Karpas-422 (cell line): Measurements from ENCODE around the gene RBKS. TPM values are rescaled to one million over a fixed set of nuclear protein-coding genes. Genes with fewer than 3 reads are reported as not detected.
A peak's percentile ranks its signal among the peaks of the same experiment; 100 is the strongest.

ENCODE experiments used
- DNase-seq: peaks from one replicate; pipeline ENCODE4 v3.0.0-alpha.2; 2015
- H2AFZ ChIP-seq: fragments of 200-600 bp; sonication (generic); 2 replicates; pipeline ENCODE4 v1.6.1; 2014; ENCODE audit warnings: antibody characterized with exemption, low read length, mixed read lengths
- H3K27ac ChIP-seq: fragments of 200-600 bp; sonication (generic); 2 replicates; pipeline ENCODE4 v1.5.1; 2014; ENCODE audit warnings: mild to moderate bottlenecking, low read length, moderate library complexity
- H3K27me3 ChIP-seq: fragments of 200-600 bp; sonication (generic); 2 replicates; pipeline ENCODE4 v1.6.1; 2014; ENCODE audit warnings: low read length, mixed read lengths
- H3K36me3 ChIP-seq: fragments of 200-600 bp; sonication (generic); 2 replicates; pipeline ENCODE4 v1.6.1; 2014; ENCODE audit warnings: low read length, mixed read lengths; ENCODE audit not compliant: insufficient read depth
- H3K4me1 ChIP-seq: fragments of 200-600 bp; sonication (generic); 2 replicates; pipeline ENCODE4 v1.6.1; 2014; ENCODE audit warnings: mild to moderate bottlenecking, low read length, mixed read lengths
- H3K4me2 ChIP-seq: fragments of 200-600 bp; sonication (generic); 2 replicates; pipeline ENCODE4 v1.6.1; 2014; ENCODE audit warnings: low read length, low read depth, mild to moderate bottlenecking; ENCODE audit not compliant: poor library complexity, severe bottlenecking
- H3K4me3 ChIP-seq: fragments of 200-600 bp; sonication (generic); 2 replicates; pipeline ENCODE4 v1.5.1; 2014; ENCODE audit warnings: mild to moderate bottlenecking, antibody characterized with exemption, low read length, mixed read lengths
- H3K79me2 ChIP-seq: fragments of 200-600 bp; sonication (generic); 2 replicates; pipeline ENCODE4 v1.6.1; 2014; ENCODE audit warnings: mild to moderate bottlenecking, low read length, mixed read lengths
- H3K9ac ChIP-seq: fragments of 200-600 bp; sonication (generic); 2 replicates; pipeline ENCODE4 v1.6.0; 2014; ENCODE audit warnings: low read length
- H3K9me2 ChIP-seq: fragments of 200-600 bp; sonication (generic), shearing (Covaris generic); replicated peaks from 2 replicates; pipeline ENCODE4 v1.6.0; 2014; ENCODE audit warnings: mild to moderate bottlenecking, low read length, moderate library complexity; ENCODE audit not compliant: insufficient read depth
- H3K9me3 ChIP-seq: fragments of 300-700, 200-600 bp; sonication (generic); 2 replicates; pipeline ENCODE4 v1.6.1; 2014; ENCODE audit warnings: low read length, mixed read lengths
- H4K20me1 ChIP-seq: fragments of 200-600 bp; sonication (generic); 2 replicates; pipeline ENCODE4 v1.6.1; 2014; ENCODE audit warnings: mild to moderate bottlenecking, antibody characterized with exemption, low read length, low read depth; ENCODE audit not compliant: insufficient read depth
- total RNA-seq: library from RNA; depleted of rRNA; stranded (reverse); fragments of >200 nt; shearing (Covaris generic); gene quantifications from 2 replicates; pipeline ENCODE4 v1.2.3, GENCODE V29; 2014; ENCODE audit warnings: low replicate concordance

Gene RBKS
- total RNA-seq, 1 experiment from 2014 or later = 1.6 TPM

GRCh38 chr2:27903018-27903417 lies 12.8 kb upstream of the RBKS start:
- Histone ChIP-seq H3K4me3 (no peak overlapping the region), H3K4me2 (no peak overlapping the region), H3K27ac (no peak overlapping the region), H3K9ac (no peak overlapping the region), H4K20me1 (0 out of 2 replicates have a peak, but pooled peaks cover 5% of the 10 kb centered on the region), H2AFZ (no peak overlapping the region), H3K9me2 (no peaks in the 10 kb centered on the region), H3K79me2 (0 out of 2 replicates have a peak, but pooled peaks cover 3% of the 10 kb centered on the region), H3K4me1 (no peaks in the 10 kb centered on the region), H3K9me3 (no peaks in the 10 kb centered on the region), H3K27me3 (no peaks in the 10 kb centered on the region), H3K36me3 (peaks cover 6% of the 10 kb centered on the region; the same call in 1 of the 2 replicates)
- no peak for DNase-seq

DNA sequence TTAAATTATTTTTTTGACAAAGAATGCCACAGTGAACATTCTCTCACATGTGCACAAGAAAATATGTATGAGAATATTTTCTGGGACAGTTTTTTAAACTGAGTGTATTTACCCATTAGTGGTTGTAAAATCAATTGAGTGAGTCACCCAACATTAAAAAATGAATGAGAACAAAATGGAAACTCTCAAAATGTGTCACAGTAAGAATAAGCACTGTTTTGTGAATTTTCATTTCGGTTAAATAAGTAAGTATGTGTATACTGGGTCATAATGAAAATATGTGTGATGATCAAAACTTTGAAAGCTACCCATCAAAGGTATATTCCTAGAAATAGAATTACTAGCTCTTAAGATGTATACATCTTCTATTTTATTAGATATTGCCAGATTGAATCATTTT lies 11.9 kb upstream of the RBKS start:
- Histone ChIP-seq H3K4me1 (no peaks in the 10 kb centered on the region), H3K79me2 (0 out of 2 replicates have a peak, but pooled peaks cover 3% of the 10 kb centered on the region), H2AFZ (no peak overlapping the region), H3K9me3 (no peaks in the 10 kb centered on the region), H3K4me3 (no peak overlapping the region), H3K4me2 (no peak overlapping the region), H3K9me2 (no peaks in the 10 kb centered on the region), H3K36me3 (peaks cover 9% of the 10 kb centered on the region; the same call in 1 of the 2 replicates), H3K27me3 (no peaks in the 10 kb centered on the region), H3K27ac (no peak overlapping the region), H3K9ac (no peak overlapping the region), H4K20me1 (0 out of 2 replicates have a peak, but pooled peaks cover 5% of the 10 kb centered on the region)
- no peak for DNase-seq

GRCh38 chr2:27901234-27901633 lies 11.0 kb upstream of the RBKS start:
- H3K9me2 ChIP-seq = no peaks in the 10 kb centered on the region
- no peak overlapping the region for H2AFZ ChIP-seq
- no peaks in the 10 kb centered on the region for H3K27me3 ChIP-seq
- no peak overlapping the region for H3K9ac ChIP-seq
- DNase-seq = no peak
- 0 out of 2 replicates have a peak, but pooled peaks cover 5% of the 10 kb centered on the region for H4K20me1 ChIP-seq
- H3K36me3 ChIP-seq = peaks cover 9% of the 10 kb centered on the region; the same call in 1 of the 2 replicates
- H3K4me1 ChIP-seq = no peaks in the 10 kb centered on the region
- no peak overlapping the region for H3K4me2 ChIP-seq
- no peaks in the 10 kb centered on the region for H3K9me3 ChIP-seq
- no peak overlapping the region for H3K27ac ChIP-seq
- 0 out of 2 replicates have a peak, but pooled peaks cover 3% of the 10 kb centered on the region for H3K79me2 ChIP-seq
- no peak overlapping the region for H3K4me3 ChIP-seq

GRCh38 chr2:27897717-27898116 lies 7.5 kb upstream of the RBKS start:
- Histone ChIP-seq H2AFZ (no peak overlapping the region), H3K36me3 (peaks cover 9% of the 10 kb centered on the region; the same call in 1 of the 2 replicates), H3K27ac (no peak overlapping the region), H3K27me3 (no peaks in the 10 kb centered on the region), H3K4me3 (no peak overlapping the region), H4K20me1 (no peaks in the 10 kb centered on the region), H3K9ac (no peak overlapping the region), H3K79me2 (peaks cover 10% of the 10 kb centered on the region; the same call in 1 of the 2 replicates), H3K9me2 (no peaks in the 10 kb centered on the region), H3K9me3 (no peaks in the 10 kb centered on the region), H3K4me1 (no peaks in the 10 kb centered on the region; the same call in 1 of the 2 replicates), H3K4me2 (no peak overlapping the region)
- no peak for DNase-seq

GRCh38 chr2:27893006-27893405 lies 2.8 kb upstream of the RBKS start:
- Histone ChIP-seq H3K9me2 (no peaks in the 10 kb centered on the region), H3K4me2 (peak overlapping the region; percentile 98), H2AFZ (no peak overlapping the region), H3K27me3 (no peaks in the 10 kb centered on the region), H3K9ac (no peak overlapping the region), H4K20me1 (no peaks in the 10 kb centered on the region), H3K4me1 (peaks cover 30% of the 10 kb centered on the region), H3K36me3 (peaks cover 3% of the 10 kb centered on the region; the same call in 1 of the 2 replicates), H3K79me2 (peaks cover 26% of the 10 kb centered on the region), H3K27ac (no peak overlapping the region), H3K4me3 (no peak overlapping the region), H3K9me3 (no peaks in the 10 kb centered on the region)
- no peak for DNase-seq

GRCh38 chr2:27891673-27892105 lies 1.5 kb upstream of the RBKS start:
- Histone ChIP-seq H4K20me1 (no peaks in the 10 kb centered on the region), H3K27ac (no peak overlapping the region), H3K4me1 (peaks cover 33% of the 10 kb centered on the region), H3K4me2 (peak overlapping the region; percentile 98), H3K9me3 (no peaks in the 10 kb centered on the region), H3K79me2 (peaks cover 26% of the 10 kb centered on the region), H3K27me3 (no peaks in the 10 kb centered on the region), H3K9me2 (no peaks in the 10 kb centered on the region), H3K4me3 (peak overlapping the region; percentile 89), H2AFZ (peak overlapping the region; percentile 86; the same call in 1 of the 2 replicates), H3K9ac (peak overlapping the region; percentile 87), H3K36me3 (no peaks in the 10 kb centered on the region)
- no peak for DNase-seq

GRCh38 chr2:27890924-27891672 lies 911 bp upstream of the RBKS start:
- Histone ChIP-seq H3K36me3 (no peaks in the 10 kb centered on the region), H3K9me2 (no peaks in the 10 kb centered on the region), H3K4me3 (peak overlapping the region; percentile 89), H4K20me1 (no peaks in the 10 kb centered on the region), H3K4me2 (peak overlapping the region; percentile 98), H2AFZ (peak overlapping the region; percentile 86), H3K27me3 (no peaks in the 10 kb centered on the region), H3K79me2 (peaks cover 26% of the 10 kb centered on the region), H3K4me1 (peaks cover 33% of the 10 kb centered on the region), H3K9ac (peak overlapping the region; percentile 87), H3K27ac (peak overlapping the region; percentile 81), H3K9me3 (no peaks in the 10 kb centered on the region)
- DNase-seq = peak; percentile 93

DNA sequence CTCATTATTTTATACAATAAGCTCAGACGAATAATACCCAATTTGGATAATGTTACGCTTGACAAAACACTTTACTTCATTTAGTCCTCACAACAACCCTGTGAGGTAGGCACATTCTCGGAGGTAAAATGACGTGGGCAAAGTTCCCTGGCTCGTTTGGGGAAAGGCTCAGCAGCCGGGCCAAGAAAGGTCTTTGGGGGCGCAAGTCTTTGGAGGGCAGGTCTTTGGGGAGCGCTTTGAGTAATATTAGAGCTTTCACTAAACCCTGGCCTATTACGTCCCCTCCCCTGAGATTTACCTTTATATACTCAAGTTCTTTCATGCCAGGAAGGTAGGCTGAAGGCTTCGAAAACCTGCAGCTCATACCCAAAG lies 427 bp downstream of the RBKS start:
- Histone ChIP-seq H3K36me3 (no peaks in the 10 kb centered on the region), H3K27me3 (no peaks in the 10 kb centered on the region), H2AFZ (peak overlapping the region; percentile 86), H3K4me3 (peak overlapping the region; percentile 89), H3K27ac (peak overlapping the region; percentile 14; the same call in 1 of the 2 replicates), H4K20me1 (no peaks in the 10 kb centered on the region), H3K9me3 (no peaks in the 10 kb centered on the region), H3K79me2 (peaks cover 26% of the 10 kb centered on the region), H3K4me2 (peak overlapping the region; percentile 98), H3K4me1 (peaks cover 33% of the 10 kb centered on the region), H3K9me2 (no peaks in the 10 kb centered on the region), H3K9ac (peak overlapping the region; percentile 87)
- DNase-seq = peak; percentile 74
